ENCODE results near the gene CDK14. TPM values are rescaled to one million over a fixed set of nuclear protein-coding genes. Genes with fewer than 3 reads are reported as not detected.

Gene CDK14
- total and polyA plus RNA-seq, 2 of the 8 experiments (the other 6 are each of a cell fraction or from before 2014, with no cell fraction given) = 5.5 to 47.3 TPM

DNA sequence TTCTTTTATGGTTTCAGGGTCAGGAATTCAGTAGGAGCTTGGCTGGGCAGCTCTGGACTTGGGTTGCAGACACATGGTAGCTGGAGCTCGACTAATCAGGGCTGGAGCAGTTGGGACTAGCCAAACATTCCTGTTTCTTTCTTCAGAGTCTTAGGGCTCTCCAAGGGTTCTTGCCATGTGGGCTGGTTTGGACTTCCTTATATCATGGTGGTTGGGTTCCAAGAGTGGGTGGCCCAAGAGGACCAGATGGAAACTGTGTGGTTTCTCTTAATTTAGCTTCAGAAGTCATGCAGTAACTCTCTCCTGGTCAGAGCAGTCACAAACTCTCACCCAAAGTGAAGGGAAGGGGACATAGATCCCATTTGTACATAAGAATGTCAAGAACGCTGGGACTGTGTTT lies 398.0 kb downstream of the CDK14 start (continued):
- TF ChIP-seq CHD2 (IDR thresholded peaks at IDR 0.05; ENCODE audit: low read length) (no peak), EGR1 (IDR thresholded peaks at IDR 0.05; ENCODE audit: borderline replicate concordance, low read depth, low read length) (no peak), BCL11A (IDR thresholded peaks at IDR 0.05; ENCODE audit: low read depth in 2 of 2, low read length in 2 of 2) (no peak), TAF7 (optimal IDR thresholded peaks at IDR 0.05; ENCODE audit: borderline replicate concordance, low read depth, low read length) (no peak), SP4 (IDR thresholded peaks at IDR 0.05; ENCODE audit: low read length) (no peak), EP300 (IDR thresholded peaks at IDR 0.05; ENCODE audit: borderline replicate concordance in 1 of 2, low read depth in 2 of 2, low read length in 2 of 2) (no peak), TEAD4 (IDR thresholded peaks at IDR 0.05; ENCODE audit: low read depth, low read length) (no peak), RAD21 (IDR thresholded peaks at IDR 0.05 in 1 of 2, conservative IDR thresholded peaks at IDR 0.05 in 1 of 2; ENCODE audit: low read depth in 2 of 2, low read length in 2 of 2) (no peak), RFX5 (IDR thresholded peaks at IDR 0.05; ENCODE audit: borderline replicate concordance, low read depth, low read length) (no peak), POU5F1 (IDR thresholded peaks at IDR 0.05; ENCODE audit: low read depth, low read length) (no peak), SP2 (IDR thresholded peaks at IDR 0.05; ENCODE audit: low read length) (no peak), SIRT6 (IDR thresholded peaks at IDR 0.05; ENCODE audit: low read length) (no peak), BRCA1 (IDR thresholded peaks at IDR 0.05; ENCODE audit: low read depth, low read length) (no peak), HDAC6 (IDR thresholded peaks at IDR 0.05; ENCODE audit: low read depth, low read length) (no peak), ASH2L (IDR thresholded peaks at IDR 0.05; ENCODE audit: low read length) (no peak), PHF8 (conservative IDR thresholded peaks at IDR 0.05; ENCODE audit: low read depth, low read length) (no peak), RXRA (IDR thresholded peaks at IDR 0.05; ENCODE audit: insufficient read depth, low read depth, low read length) (no peak)
- TF ChIP-seq, protein P1, sequence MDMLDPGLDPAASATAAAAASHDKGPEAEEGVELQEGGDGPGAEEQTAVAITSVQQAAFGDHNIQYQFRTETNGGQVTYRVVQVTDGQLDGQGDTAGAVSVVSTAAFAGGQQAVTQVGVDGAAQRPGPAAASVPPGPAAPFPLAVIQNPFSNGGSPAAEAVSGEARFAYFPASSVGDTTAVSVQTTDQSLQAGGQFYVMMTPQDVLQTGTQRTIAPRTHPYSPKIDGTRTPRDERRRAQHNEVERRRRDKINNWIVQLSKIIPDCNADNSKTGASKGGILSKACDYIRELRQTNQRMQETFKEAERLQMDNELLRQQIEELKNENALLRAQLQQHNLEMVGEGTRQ (IDR thresholded peaks at IDR 0.05; ENCODE audit: low read length) = no peak
